HG03460 (cell line): ENCODE measurements around the gene WDR6.

Experiments used
- ATAC-seq: cut with Tn5 transposase; IDR thresholded peaks from one replicate; pipeline ENCODE4 v1.9.1; 2021; ENCODE audit not compliant: unreplicated experiment

Gene WDR6

GRCh38 chr3:49007068-49007770 lies at the start of gene WDR6:
Gene WDR6, plus strand, starts transcription at chr3:49007391. Its CDS starts 41 bp downstream, at chr3:49007432.
- ATAC-seq = peak; percentile 83

- ATAC-seq = no peak
These were observed 46.3 kb upstream of the WDR6 start for GRCh38 chr3:48960841-48961413.

GRCh38 chr3:48962340-48962739 lies 44.9 kb upstream of the WDR6 start:
- no peak for ATAC-seq

- no peak for ATAC-seq
These were observed 44.3 kb upstream of the WDR6 start for GRCh38 chr3:48962939-48963338.

GRCh38 chr3:48963591-48963990 lies 43.6 kb upstream of the WDR6 start:
- no peak for ATAC-seq

GRCh38 chr3:48966367-48966766 lies 40.8 kb upstream of the WDR6 start:
- no peak for ATAC-seq

GRCh38 chr3:48966876-48967361 lies 40.3 kb upstream of the WDR6 start:
- ATAC-seq = no peak

GRCh38 chr3:48970586-48970985 lies 36.6 kb upstream of the WDR6 start:
- ATAC-seq = no peak

GRCh38 chr3:48974076-48974864 lies 32.9 kb upstream of the WDR6 start:
- ATAC-seq = no peak

GRCh38 chr3:48979451-48979850 lies 27.7 kb upstream of the WDR6 start:
- ATAC-seq = no peak

- ATAC-seq = no peak
These were observed 26.9 kb upstream of the WDR6 start for GRCh38 chr3:48980295-48980694.

- ATAC-seq = no peak
These were observed 25.2 kb upstream of the WDR6 start for GRCh38 chr3:48982016-48982415.

GRCh38 chr3:48982686-48983085 lies 24.5 kb upstream of the WDR6 start:
- no peak for ATAC-seq

GRCh38 chr3:48983096-48983495 lies 24.1 kb upstream of the WDR6 start:
- ATAC-seq = no peak

GRCh38 chr3:48984663-48985062 lies 22.5 kb upstream of the WDR6 start:
- no peak for ATAC-seq

GRCh38 chr3:48985831-48986376 lies 21.3 kb upstream of the WDR6 start:
- ATAC-seq = no peak

GRCh38 chr3:48989126-48989795 lies 17.9 kb upstream of the WDR6 start:
- ATAC-seq = no peak

GRCh38 chr3:48989796-48990635 lies 17.2 kb upstream of the WDR6 start, which contains the start of gene P4HTM:
Gene P4HTM, plus strand, starts transcription at chr3:48990241. Its CDS starts 16 bp downstream, at chr3:48990257.
- ATAC-seq = peak; percentile 50

- no peak for ATAC-seq
These were observed 16.3 kb upstream of the WDR6 start for GRCh38 chr3:48990636-48991469.
